Astrocyte of the cerebellum (primary cell): ENCODE measurements around the gene CAMK1.

Experiments
- DNase-seq: peaks from one replicate; pipeline ENCODE4 v3.0.0-alpha.2; 2011; ENCODE audit warnings: low read depth
- H3K4me3 ChIP-seq: 2 replicates; pipeline ENCODE4 v1.5.1; 2011; ENCODE audit warnings: mild to moderate bottlenecking, low read depth, low read length, moderate library complexity
- CTCF ChIP-seq: IDR thresholded peaks from 2 replicates; pipeline ENCODE4 v1.5.1; 2012; ENCODE audit warnings: low read length, low read depth, moderate library complexity, mild to moderate bottlenecking; ENCODE audit errors: missing control alignments
- in situ Hi-C: cut with HindIII; loops from 2 replicates; pipeline ENCODE4 v1.10.0; 2017; ENCODE audit warnings: low sequenced_read_pairs

Gene CAMK1

DNA sequence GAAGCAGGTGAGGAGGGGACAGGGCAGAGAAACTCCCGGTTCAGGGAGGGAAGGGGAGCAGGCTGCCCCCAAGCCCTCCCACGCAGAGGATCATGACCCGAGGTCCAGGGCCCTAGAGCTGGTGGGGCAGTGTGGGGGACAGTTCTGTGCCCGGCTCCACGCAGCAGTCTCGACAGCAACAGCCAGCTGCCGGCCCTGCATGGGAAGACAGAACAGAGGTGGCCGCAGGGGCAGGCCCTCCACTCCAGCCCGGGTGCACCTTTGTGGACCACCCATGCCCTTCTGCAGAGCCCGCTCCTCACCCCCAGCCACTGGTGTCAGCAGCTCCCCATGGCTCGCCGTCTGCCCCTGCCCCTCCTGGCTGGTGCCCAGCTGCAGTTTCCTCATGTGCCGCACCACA lies 12.3 kb downstream of the CAMK1 start:
- no peak for DNase-seq
- TF ChIP-seq CTCF = no peak
- H3K4me3 ChIP-seq = no peak overlapping the region
- in situ Hi-C loops = no loop called here

GRCh38 chr3:9754678-9755077 lies 15.1 kb downstream of the CAMK1 start:
- H3K4me3 ChIP-seq = no peak overlapping the region
- TF ChIP-seq CTCF = no peak
- DNase-seq = no peak
- in situ Hi-C loops = no loop called here

- peak overlapping the region; percentile 84 for H3K4me3 ChIP-seq
- no peak for TF ChIP-seq CTCF
- in situ Hi-C loops = no loop called here
- DNase-seq = no peak
Observed at GRCh38 chr3:9750556-9751411, 19.0 kb downstream of the CAMK1 start.

DNA sequence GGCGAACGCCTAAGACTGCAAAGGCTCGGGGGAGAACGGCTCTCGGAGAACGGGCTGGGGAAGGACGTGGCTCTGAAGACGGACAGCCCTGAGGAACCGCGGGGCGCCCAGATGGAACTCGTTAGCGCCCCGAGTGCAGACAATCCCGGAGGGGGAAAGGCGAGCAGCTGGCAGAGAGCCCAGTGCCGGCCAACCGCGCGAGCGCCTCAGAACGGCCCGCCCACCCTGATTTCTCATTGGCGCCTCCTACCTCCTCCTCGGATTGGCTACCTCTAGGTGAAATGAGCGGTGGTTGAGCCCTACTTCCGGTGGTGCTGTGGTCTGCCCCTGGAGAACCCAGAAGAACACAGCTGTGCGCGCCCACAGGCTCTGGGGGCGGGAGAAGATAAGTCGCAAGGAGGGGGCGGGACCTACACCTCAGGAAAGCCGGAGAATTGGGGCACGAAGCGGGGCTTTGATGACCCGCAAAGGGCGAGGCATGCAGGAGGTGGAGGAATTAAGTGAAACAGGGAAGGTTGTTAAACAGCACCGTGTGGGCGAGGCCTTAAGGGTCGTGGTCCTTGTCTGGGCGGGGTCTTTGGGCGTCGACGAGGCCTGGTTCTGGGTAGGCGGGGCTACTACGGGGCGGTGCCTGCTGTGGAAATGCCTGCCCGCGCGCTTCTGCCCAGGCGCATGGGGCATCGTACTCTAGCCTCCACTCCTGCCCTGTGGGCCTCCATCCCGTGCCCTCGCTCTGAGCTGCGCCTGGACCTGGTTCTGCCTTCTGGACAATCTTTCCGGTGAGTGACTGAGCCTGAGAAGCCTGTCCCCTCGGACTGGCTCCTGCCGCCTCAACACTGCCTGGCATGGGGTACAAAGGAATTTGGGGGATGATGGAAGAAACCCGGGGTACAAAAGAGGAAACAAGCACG lies 19.8 kb downstream of the CAMK1 start, which contains the start of gene OGG1:
OGG1 (plus strand) TSS at position 308 of the 911 bp plus-strand sequence; CDS start at position 643, 335 bp downstream.
- peak; percentile 97 for DNase-seq
- in situ Hi-C loops = no loop called here
- peak within 1 kb of the TSS; percentile 84 for H3K4me3 ChIP-seq
- no peak for TF ChIP-seq CTCF

DNA sequence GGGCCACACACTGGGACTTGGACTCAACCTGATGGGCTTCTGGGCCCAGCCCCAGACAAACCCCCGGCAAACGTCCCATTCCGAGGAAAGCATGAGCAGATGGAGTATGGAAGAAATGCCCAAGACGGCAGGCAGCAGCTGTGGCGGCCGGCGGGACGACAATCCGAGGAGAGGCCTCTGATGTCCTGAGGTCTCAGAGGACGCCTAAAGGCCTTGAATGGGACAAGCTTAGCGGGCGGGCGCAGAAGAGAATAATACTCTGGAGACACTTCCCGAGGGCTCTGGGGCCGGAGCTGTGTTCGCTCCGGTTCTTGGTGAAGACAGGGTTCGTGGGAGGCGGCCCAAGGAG lies 20.5 kb downstream of the CAMK1 start:
- TF ChIP-seq CTCF = no peak
- H3K4me3 ChIP-seq = peak overlapping the region; percentile 84
- in situ Hi-C loops = no loop called here
- DNase-seq = no peak

DNA sequence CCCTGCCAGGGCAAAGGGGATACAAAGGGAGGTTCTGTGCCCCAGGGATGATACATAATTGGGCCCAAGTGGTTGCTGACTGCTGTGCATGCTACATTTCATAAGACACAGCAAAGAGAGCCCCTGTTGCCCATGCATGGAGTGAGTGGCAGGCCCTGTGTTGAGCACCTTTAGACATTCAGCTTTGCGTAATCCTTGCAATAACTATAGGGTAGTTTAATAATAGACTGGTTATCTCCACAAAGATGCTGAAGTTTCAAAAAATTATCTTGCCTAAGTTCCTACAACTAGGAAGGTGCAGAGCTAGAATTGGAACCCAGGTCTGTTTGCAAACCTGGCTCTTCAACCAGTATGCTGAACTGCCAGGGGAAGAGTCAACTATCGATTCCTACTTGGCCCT lies 21.7 kb downstream of the CAMK1 start:
- H3K4me3 ChIP-seq = no peak overlapping the region
- TF ChIP-seq CTCF = no peak
- in situ Hi-C loops = no loop called here
- DNase-seq = no peak
